Measurements from ENCODE around the gene RAB35.

Gene RAB35

GRCh38 chr12:120086801-120087621, 29.5 kb downstream of the RAB35 start:
- DNase-seq (ENCODE audit: low read depth, low spot score): peak; percentile 90

GRCh38 chr12:120085920-120086645, 30.5 kb downstream of the RAB35 start:
- DNase-seq (ENCODE audit: low read depth, low spot score): no peak

DNA sequence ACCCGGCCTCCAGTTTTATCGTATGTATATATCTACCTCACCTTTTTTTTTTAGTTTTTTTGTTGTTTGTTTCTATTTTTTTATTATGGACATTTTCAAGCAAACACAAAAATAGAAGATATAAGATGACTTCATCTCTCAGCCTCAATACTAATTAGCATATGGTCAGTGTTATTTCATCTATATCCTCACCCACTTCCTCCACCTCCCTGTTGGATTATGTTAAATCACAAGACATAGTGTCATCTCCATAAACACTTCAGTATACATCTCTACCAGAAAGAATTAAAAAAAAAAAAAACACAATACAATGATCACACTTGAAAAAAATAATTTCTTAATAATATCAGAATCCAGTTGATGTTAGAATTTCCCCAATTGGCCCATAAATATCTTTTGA, 34.9 kb downstream of the RAB35 start:
- DNase-seq (ENCODE audit: low read depth, low spot score): no peak

- no peak for DNase-seq (ENCODE audit: low read depth, low spot score)
Observed at GRCh38 chr12:120079411-120080400, 36.8 kb downstream of the RAB35 start.

- DNase-seq (ENCODE audit: low read depth, low spot score): no peak
Observed at GRCh38 chr12:120078868-120079267, 37.7 kb downstream of the RAB35 start.

- DNase-seq (ENCODE audit: low read depth, low spot score): no peak
Observed at GRCh38 chr12:120077260-120077659, 39.3 kb downstream of the RAB35 start.

DNA sequence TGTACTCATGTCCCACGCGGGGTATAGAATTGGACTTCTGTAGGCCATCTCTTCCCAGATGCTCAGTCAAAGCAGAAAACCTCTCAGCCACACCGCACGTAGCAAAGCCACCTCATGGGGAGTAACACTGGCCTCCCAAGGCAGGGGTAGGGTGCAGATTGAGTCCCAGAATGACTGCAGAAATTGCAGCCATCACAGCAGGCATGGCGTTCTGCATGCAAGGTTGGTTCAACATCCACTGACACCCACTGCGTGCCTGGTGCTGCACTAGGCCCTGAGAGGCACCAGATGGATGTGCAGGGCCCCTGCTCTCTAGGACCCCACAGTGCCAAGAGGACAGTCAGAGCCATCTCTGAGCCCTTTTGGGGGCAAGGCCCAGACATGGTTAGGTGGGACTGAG, 39.9 kb downstream of the RAB35 start:
- no peak for DNase-seq (ENCODE audit: low read depth, low spot score)

DNA sequence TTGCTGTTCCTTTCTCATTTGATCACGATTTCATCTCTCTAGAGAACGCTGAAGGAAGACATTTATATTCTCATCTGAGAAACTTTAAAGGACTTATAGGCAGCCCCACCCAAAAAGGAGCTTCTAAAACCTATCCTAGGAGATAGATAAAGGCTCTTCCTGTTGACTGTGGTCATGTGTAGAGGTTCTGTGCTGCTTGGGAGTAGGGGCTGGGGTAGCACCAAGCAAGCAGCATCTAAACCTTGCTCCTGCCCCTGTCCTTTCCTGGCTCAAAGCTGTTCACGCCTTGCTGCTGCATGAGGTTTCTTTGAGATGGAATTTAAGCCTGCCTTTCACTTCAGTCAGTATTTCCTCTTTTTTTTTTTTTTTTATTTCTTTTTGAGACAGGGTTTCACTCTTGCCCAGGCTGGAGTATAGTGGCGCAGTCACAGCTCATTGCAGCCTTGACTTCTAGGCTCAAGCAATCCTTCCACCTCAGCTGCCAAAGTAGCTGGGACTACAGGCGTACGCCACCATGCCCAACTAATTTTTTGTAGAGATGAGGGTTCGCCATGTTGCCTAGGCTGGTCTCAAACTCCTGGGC, 41.4 kb downstream of the RAB35 start:
- DNase-seq (ENCODE audit: low read depth, low spot score): no peak

DNA sequence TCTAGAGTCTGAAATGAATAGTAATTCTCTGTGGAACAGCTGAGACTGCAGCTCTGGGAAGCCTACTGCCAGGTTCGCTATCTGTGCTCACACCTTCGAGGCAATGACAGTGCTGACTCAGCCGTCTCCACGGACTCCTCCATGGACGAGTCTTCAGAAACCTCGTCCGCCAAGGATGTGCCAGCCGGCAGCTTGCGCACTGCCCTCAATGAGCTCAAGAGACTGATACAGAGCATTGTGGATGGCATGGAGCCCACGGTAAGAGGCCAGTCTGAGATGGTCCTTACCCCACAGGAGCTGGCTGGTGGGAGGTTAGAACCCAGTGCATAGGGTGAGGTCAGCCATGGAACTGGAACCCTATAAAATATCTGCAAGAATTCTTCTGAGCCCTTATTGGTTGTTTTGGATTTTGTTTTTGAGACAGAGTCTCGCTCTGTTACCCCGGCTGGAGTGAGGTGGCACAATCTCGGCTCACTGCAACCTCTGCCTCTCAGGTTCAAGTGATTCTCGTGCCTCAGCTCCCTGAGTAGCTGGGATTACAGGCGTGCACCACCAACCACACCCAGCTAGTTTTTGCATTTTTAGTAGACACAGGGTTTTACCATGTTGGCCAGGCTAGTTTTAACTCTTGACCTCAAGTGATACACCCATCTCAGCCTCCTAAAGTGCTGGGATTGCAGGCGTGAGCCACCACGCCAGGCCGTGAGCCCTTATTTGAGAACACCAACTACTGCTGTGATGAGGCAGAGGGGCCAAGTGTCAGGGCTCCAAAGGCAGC, 43.9 kb downstream of the RAB35 start:
- DNase-seq (ENCODE audit: low read depth, low spot score): no peak

DNA sequence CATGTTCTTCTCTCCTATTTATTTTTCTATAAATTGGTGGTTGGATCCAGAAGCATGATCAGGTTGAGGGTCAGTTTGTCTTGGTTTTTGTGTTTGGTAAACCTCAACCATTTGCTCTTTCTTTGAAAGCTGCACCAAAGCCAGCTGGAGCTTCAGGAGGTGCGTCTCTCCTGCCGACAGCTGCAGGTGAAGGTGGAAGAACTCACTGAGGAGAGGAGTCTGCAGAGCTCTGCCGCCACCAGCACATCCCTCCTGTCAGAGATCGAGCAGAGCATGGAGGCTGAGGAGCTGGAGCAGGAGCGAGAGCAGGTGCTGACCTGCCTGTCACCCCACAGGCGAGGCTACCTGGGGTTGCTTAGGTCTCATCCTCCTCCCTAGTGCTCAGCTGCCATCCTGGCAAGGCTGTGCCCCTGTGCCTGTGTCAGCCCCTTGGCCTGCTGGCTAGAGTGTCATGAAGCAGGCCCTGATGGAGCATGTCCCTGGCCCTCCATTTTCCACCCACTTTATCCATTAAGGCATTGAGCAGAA, 45.0 kb downstream of the RAB35 start:
- no peak for DNase-seq (ENCODE audit: low read depth, low spot score)

DNA sequence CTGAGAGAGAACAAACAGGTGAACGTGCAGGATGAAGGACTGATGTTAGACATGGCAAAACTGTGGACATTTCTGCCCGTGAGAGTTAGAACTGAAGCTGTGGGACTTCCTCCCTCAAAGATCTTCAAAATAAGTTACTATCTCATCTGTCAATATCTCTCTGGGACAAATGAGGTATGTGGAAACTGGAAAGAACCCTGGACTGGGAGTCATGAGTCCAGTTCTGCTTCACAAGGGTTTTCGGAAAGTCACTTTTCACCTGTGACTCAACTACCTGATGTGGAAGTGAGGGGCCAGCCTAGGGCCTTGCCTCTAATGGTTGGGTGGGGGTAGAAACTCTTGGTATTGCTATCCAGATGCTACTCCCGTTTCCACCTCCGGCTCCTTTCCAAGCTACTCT, 47.3 kb downstream of the RAB35 start:
- DNase-seq (ENCODE audit: low read depth, low spot score): no peak

DNA sequence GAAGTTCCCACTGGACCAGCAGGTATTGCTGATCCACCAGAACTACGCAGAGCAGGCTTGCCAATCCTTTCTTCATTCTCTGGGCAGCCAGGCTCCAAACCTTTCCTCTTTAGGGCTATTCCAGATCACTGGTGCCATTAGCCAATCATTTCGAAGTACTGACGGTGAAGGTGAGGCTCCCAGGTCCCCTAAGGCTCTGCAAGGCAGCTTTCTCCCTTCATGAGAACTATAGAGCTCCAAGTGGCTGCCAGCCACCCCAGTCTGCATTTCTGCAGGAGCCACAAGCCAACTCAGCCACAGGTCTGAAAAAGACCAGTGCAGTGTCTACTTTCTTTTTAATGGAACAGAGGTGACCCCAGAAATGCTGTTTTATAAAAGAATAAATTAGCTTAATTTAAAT, 48.7 kb downstream of the RAB35 start:
- DNase-seq (ENCODE audit: low read depth, low spot score): no peak

- DNase-seq (ENCODE audit: low read depth, low spot score): no peak
Observed at GRCh38 chr12:120067084-120067869, 49.3 kb downstream of the RAB35 start.

- DNase-seq (ENCODE audit: low read depth, low spot score): no peak
Observed at GRCh38 chr12:120066341-120066740, 50.2 kb downstream of the RAB35 start.

DNA sequence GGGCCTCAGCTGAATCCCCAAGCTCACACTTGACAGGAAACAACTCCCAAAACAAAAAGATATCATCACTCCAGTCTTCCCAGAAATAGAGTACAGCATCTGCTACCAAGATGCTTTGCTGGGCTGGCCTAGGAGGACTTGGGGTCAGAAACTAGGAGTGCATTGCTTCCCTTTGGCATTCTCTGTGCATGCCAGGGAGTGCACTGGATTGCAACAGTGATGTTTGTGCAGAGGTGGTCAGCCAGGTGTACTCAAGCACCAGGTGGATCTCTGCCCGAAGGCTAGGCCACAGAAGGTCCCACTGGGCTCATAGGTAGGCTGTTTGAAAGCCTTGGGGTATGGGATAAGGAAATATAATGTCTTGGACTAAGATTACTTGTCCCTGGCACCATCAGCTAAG, 51.1 kb downstream of the RAB35 start:
- no peak for DNase-seq (ENCODE audit: low read depth, low spot score)

GRCh38 chr12:120064054-120064940, 52.3 kb downstream of the RAB35 start:
- DNase-seq (ENCODE audit: low read depth, low spot score): no peak

GRCh38 chr12:120062976-120063579, 53.5 kb downstream of the RAB35 start:
- no peak for DNase-seq (ENCODE audit: low read depth, low spot score)

DNA sequence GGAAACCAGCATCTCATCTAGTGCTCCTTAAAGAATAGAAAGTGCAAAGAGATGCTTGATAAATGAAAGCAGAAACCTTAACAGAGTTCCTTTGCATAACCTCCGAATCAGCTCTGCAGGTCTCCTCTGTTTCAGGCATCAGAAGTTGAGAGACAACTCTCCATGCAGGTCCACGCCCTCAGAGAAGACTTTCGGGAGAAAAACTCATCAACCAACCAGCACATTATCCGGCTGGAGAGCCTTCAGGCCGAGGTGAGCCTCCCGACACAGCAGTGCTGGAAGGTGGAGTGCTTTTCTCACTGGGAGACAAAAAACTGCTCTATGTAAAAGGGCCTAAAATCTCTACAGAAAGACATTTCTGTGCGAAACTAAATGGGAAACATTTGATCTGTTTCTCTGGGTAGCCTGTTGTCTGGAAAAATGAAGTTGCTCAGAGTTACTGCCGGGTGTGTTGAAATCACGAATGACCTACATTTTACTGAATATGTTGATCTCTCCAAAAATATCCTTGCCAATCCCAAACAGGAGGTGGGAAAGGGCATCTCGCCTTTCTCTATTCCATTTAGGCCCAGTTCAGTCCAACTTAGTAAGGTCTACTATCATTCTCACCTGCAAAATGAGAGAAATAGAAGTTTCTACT, 54.9 kb downstream of the RAB35 start:
- no peak for DNase-seq (ENCODE audit: low read depth, low spot score)

Data from brain pericyte (primary cell).